Ishikawa (cell line): ENCODE measurements around the gene PRR36.

Experiments
- CEBPB ChIP-seq: IDR thresholded peaks from 2 replicates; pipeline ENCODE4 v1.6.1; 2012
- CREB1 ChIP-seq: IDR thresholded peaks from 2 replicates; pipeline ENCODE4 v1.6.1; 2012; ENCODE audit warnings: low read depth
- EGR1 ChIP-seq: IDR thresholded peaks from 2 replicates; pipeline ENCODE4 v1.6.1; 2012
- EP300 ChIP-seq: IDR thresholded peaks from 2 replicates; pipeline ENCODE4 v1.6.1; 2012; ENCODE audit warnings: borderline replicate concordance
- FOXM1 ChIP-seq: IDR thresholded peaks from 2 replicates; pipeline ENCODE4 v1.6.1; 2012; ENCODE audit warnings: low read depth, borderline replicate concordance
- MAX ChIP-seq: IDR thresholded peaks from 2 replicates; pipeline ENCODE4 v1.6.1; 2012
- NFIC ChIP-seq: IDR thresholded peaks from 2 replicates; pipeline ENCODE4 v1.6.1; 2012
- RAD21 ChIP-seq: IDR thresholded peaks from 2 replicates; pipeline ENCODE4 v1.6.1; 2012; ENCODE audit warnings: low read depth
- REST ChIP-seq: IDR thresholded peaks from 2 replicates; pipeline ENCODE4 v1.6.1; 2012; ENCODE audit warnings: low read depth, mild to moderate bottlenecking
- TAF1 ChIP-seq: IDR thresholded peaks from 2 replicates; pipeline ENCODE4 v1.6.1; 2012; ENCODE audit warnings: low read depth, mild to moderate bottlenecking
- TCF12 ChIP-seq: IDR thresholded peaks from 2 replicates; pipeline ENCODE4 v1.6.1; 2012; ENCODE audit warnings: low read depth
- TEAD4 ChIP-seq: IDR thresholded peaks from 2 replicates; pipeline ENCODE4 v1.6.1; 2012
- YY1 ChIP-seq: IDR thresholded peaks from 2 replicates; pipeline ENCODE4 v1.6.1; 2012; ENCODE audit warnings: low read depth
- ZBTB7A ChIP-seq: IDR thresholded peaks from 2 replicates; pipeline ENCODE4 v1.6.1; 2012; ENCODE audit warnings: low read depth
- TF ChIP-seq, protein P1 (sequence below): IDR thresholded peaks from 2 replicates; pipeline ENCODE4 v1.6.1; 2012

PRR36 gene

DNA sequence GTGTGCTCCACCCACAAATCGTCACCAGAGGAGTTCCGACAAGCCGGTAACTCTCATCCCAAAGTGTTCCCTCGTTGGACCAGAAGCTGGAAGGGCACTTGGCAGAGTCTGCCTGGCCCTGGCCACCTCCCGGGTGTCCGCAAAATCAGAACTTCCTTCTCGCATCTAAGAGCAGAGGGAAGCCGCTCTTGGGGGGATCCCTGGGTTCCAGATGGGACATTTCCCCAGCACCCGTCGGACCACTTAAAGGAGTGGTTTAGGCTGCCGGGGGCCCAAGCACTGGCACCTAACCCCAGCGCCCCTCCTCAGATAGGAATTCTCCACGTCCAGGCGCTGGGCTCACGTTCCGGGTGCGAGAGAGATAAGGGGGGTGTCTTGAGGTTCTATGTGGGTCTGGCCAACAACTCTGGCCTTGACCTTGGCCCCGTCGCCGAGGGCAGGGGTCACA is 28.6 kb upstream of the PRR36 start:
- no peak for TF ChIP-seq ZBTB7A
- TF ChIP-seq EGR1: no peak
- TF ChIP-seq TEAD4: no peak
- TF ChIP-seq EP300: no peak
- no peak for TF ChIP-seq TCF12
- no peak for TF ChIP-seq CEBPB
- no peak for TF ChIP-seq NFIC

DNA sequence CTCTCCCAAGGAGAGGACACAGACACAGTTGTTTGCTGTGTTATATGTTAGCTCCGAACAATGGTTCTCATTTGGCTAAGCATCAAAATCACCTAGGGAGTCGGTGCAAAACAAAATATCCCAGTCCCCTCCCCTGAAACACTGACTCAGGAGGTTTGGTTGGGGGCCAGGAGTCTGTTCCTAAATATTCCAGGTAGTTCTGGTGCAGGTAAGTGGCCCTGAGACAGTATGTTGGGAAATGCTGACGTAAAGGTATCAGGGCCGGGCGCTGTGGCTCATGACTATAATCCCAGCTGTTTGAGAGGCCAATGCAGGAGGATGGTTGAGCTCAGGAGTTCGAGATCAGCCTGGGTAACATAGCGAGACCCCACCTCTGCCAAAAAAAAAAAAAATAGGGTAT is 27.1 kb upstream of the PRR36 start:
- TF ChIP-seq, protein P1, sequence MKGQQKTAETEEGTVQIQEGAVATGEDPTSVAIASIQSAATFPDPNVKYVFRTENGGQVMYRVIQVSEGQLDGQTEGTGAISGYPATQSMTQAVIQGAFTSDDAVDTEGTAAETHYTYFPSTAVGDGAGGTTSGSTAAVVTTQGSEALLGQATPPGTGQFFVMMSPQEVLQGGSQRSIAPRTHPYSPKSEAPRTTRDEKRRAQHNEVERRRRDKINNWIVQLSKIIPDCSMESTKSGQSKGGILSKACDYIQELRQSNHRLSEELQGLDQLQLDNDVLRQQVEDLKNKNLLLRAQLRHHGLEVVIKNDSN: no peak
- no peak for TF ChIP-seq EP300

DNA sequence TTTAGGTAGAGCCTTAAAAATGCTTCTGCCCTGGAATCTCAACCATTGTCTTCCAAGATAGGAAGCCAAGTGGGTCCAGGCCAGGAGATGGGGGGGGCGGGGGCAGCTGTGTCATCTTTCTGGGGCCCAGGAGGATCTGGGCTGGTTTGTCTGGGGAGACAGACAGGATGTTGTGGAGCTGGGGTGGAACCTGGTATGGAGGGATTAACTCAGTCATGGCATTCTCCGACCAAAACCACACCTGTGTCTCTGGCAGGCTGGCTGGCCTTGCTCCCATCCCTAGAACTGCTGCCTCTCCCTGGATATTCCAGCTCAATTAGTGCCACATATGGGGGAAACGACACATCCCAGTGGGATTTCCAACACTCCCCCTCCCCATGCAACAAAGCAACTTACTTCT is 26.7 kb upstream of the PRR36 start:
- no peak for TF ChIP-seq EP300
- TF ChIP-seq, protein P1: no peak
- TF ChIP-seq EGR1: no peak
- TF ChIP-seq NFIC: no peak
- no peak for TF ChIP-seq YY1
- no peak for TF ChIP-seq FOXM1
- TF ChIP-seq MAX: no peak
- TF ChIP-seq TCF12: no peak
- TF ChIP-seq CEBPB: no peak
- no peak for TF ChIP-seq TAF1
- no peak for TF ChIP-seq REST
- no peak for TF ChIP-seq RAD21
- TF ChIP-seq CREB1: no peak

DNA sequence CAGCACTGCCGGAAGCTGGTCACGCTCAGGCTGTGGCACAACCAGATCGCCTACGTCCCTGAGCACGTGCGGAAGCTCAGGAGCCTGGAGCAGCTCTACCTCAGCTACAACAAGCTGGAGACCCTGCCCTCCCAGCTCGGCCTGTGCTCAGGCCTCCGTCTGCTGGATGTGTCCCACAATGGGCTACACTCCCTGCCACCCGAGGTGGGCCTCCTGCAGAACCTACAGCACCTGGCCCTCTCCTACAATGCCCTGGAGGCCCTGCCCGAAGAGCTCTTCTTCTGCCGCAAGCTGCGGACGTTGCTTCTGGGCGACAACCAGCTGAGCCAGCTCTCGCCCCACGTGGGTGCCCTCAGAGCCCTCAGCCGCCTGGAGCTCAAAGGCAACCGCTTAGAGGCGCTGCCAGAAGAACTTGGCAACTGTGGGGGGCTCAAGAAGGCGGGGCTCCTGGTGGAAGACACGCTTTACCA is 26.2 kb upstream of the PRR36 start:
- TF ChIP-seq TEAD4 (no peak), TCF12 (no peak), MAX (no peak), CEBPB (no peak), CREB1 (no peak), RAD21 (no peak), REST (no peak), YY1 (no peak), TAF1 (no peak), ZBTB7A (no peak), FOXM1 (no peak), EGR1 (no peak), NFIC (no peak)
- TF ChIP-seq, protein P1: no peak

- TF ChIP-seq, protein P1: no peak
- TF ChIP-seq FOXM1 (no peak), NFIC (no peak), EGR1 (no peak), TEAD4 (no peak), YY1 (no peak), MAX (no peak)
These were observed 25.7 kb upstream of the PRR36 start for GRCh38 chr19:7899751-7900378.
